Measurements from ENCODE around the gene MOSMO.

GRCh38 chr16:22010902-22011301, 3.0 kb downstream of the MOSMO start:
- no peak for TF ChIP-seq YY1 (IDR thresholded peaks at IDR 0.05; ENCODE audit: low read depth)
- TF ChIP-seq RAD21 (IDR thresholded peaks at IDR 0.05; ENCODE audit: low read depth) = no peak
- TF ChIP-seq MAX (IDR thresholded peaks at IDR 0.05) = no peak
- no peak for TF ChIP-seq TAF1 (IDR thresholded peaks at IDR 0.05; ENCODE audit: low read depth)
- TF ChIP-seq REST (IDR thresholded peaks at IDR 0.05; ENCODE audit: low read depth) = no peak
- TF ChIP-seq FOXM1 (IDR thresholded peaks at IDR 0.05; ENCODE audit: borderline replicate concordance, low read depth) = no peak
